NCI-H510A (cell line): ENCODE results near the gene FBXO34.

Experiments used
- DNase-seq: peaks from one replicate; lab custom pipeline; 2025; lab: John Stamatoyannopoulos, UW

Gene FBXO34

GRCh38 chr14:55383541-55384140, 112.4 kb downstream of the FBXO34 start:
- DNase-seq, result no peak

GRCh38 chr14:55384536-55384935, 113.3 kb downstream of the FBXO34 start:
- no peak for DNase-seq

GRCh38 chr14:55386037-55386808, 115.0 kb downstream of the FBXO34 start:
- no peak for DNase-seq

- DNase-seq, result no peak
Observed at GRCh38 chr14:55387121-55387520, 115.9 kb downstream of the FBXO34 start.

- no peak for DNase-seq
Observed at GRCh38 chr14:55388160-55388559, 116.9 kb downstream of the FBXO34 start.

- DNase-seq, result no peak
Observed at GRCh38 chr14:55389330-55389729, 118.1 kb downstream of the FBXO34 start.

GRCh38 chr14:55398679-55399078, 127.5 kb downstream of the FBXO34 start:
- DNase-seq, result no peak

GRCh38 chr14:55399183-55399582, 128.0 kb downstream of the FBXO34 start:
- no peak for DNase-seq

GRCh38 chr14:55399852-55400251, 128.6 kb downstream of the FBXO34 start:
- no peak for DNase-seq

GRCh38 chr14:55401751-55402150, 130.5 kb downstream of the FBXO34 start:
- DNase-seq, result no peak
